ENCODE results near the gene MYL3.

DNA sequence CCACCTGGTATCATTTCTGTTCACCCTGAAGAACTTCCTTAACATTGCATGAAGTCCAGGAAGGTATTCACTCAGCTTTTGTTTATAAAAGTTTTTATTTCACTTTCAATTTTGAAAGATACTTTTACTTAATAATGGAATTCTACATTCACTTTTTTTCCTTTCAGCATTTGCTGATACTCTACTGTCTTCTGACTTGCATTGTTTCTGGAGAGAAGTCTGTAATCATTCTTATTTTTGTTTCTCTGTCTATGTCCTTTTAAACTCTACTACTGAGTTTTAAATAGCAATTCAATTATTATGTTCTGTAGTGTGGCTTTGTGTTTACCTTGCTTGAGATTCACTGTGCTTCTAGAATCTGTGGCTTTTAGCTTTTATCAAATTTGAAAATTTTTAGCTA, 42.4 kb downstream of the MYL3 start:
- TF ChIP-seq, protein P1, sequence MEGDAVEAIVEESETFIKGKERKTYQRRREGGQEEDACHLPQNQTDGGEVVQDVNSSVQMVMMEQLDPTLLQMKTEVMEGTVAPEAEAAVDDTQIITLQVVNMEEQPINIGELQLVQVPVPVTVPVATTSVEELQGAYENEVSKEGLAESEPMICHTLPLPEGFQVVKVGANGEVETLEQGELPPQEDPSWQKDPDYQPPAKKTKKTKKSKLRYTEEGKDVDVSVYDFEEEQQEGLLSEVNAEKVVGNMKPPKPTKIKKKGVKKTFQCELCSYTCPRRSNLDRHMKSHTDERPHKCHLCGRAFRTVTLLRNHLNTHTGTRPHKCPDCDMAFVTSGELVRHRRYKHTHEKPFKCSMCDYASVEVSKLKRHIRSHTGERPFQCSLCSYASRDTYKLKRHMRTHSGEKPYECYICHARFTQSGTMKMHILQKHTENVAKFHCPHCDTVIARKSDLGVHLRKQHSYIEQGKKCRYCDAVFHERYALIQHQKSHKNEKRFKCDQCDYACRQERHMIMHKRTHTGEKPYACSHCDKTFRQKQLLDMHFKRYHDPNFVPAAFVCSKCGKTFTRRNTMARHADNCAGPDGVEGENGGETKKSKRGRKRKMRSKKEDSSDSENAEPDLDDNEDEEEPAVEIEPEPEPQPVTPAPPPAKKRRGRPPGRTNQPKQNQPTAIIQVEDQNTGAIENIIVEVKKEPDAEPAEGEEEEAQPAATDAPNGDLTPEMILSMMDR (conservative IDR thresholded peaks at IDR 0.05) = no peak
- no peak for TF ChIP-seq ZFX (IDR thresholded peaks at IDR 0.05)
